Mesendoderm (in vitro differentiated cells): ENCODE data around the gene CRADD.

ENCODE experiments used
- DNase-seq: peaks from one replicate; pipeline ENCODE4 v3.0.0; 2013
- H2AK5ac ChIP-seq: 2 replicates; pipeline ENCODE4 v1.6.1; 2013; ENCODE audit warnings: low read length, inconsistent platforms
- H2BK120ac ChIP-seq: 2 replicates; pipeline ENCODE4 v1.6.1; 2013; ENCODE audit warnings: low read depth, mild to moderate bottlenecking, low read length, moderate library complexity, mixed read lengths
- H2BK15ac ChIP-seq: replicated peaks from 2 replicates; pipeline ENCODE4 v1.6.1; 2013; ENCODE audit warnings: low read depth, mild to moderate bottlenecking, moderate library complexity
- H2BK5ac ChIP-seq: 2 replicates; pipeline ENCODE4 v1.6.1; 2013; ENCODE audit warnings: low read length, inconsistent platforms
- H3K18ac ChIP-seq: 2 replicates; pipeline ENCODE4 v1.6.1; 2013; ENCODE audit warnings: mild to moderate bottlenecking, low read length, mixed read lengths
- H3K23ac ChIP-seq: one replicate; pipeline ENCODE4 v1.6.1; 2013; ENCODE audit warnings: low read length
- H3K27ac ChIP-seq: 2 replicates; pipeline ENCODE4 v1.5.1; 2013; ENCODE audit warnings: low read depth, mild to moderate bottlenecking, inconsistent platforms, low read length, moderate library complexity
- H3K27me3 ChIP-seq: 2 replicates; pipeline ENCODE4 v1.6.1; 2013; ENCODE audit warnings: low read length, control low read depth, mild to moderate bottlenecking, inconsistent platforms; ENCODE audit not compliant: insufficient read depth, poor library complexity
- H3K36me3 ChIP-seq: 2 replicates; pipeline ENCODE4 v1.6.1; 2013; ENCODE audit warnings: low read length, inconsistent platforms; ENCODE audit not compliant: control insufficient read depth, insufficient read depth
- H3K4ac ChIP-seq: one replicate; pipeline ENCODE4 v1.6.1; 2013; ENCODE audit warnings: low read depth, mild to moderate bottlenecking, low read length, moderate library complexity
- H3K4me1 ChIP-seq: 2 replicates; pipeline ENCODE4 v1.6.1; 2013; ENCODE audit warnings: low read depth, low read length, inconsistent platforms; ENCODE audit not compliant: control insufficient read depth
- H3K4me2 ChIP-seq: 2 replicates; pipeline ENCODE4 v1.6.1; 2013; ENCODE audit warnings: low read length
- H3K4me3 ChIP-seq: 2 replicates; pipeline ENCODE4 v1.5.1; 2013; ENCODE audit warnings: mild to moderate bottlenecking, low read length
- H3K56ac ChIP-seq: one replicate; pipeline ENCODE4 v1.6.1; 2013; ENCODE audit warnings: low read length
- H3K79me1 ChIP-seq: 2 replicates; pipeline ENCODE4 v1.6.1; 2013; ENCODE audit warnings: low read length, inconsistent platforms
- H3K79me2 ChIP-seq: 2 replicates; pipeline ENCODE4 v1.6.1; 2013; ENCODE audit warnings: mild to moderate bottlenecking, low read length; ENCODE audit not compliant: control insufficient read depth, insufficient read depth
- H3K9ac ChIP-seq: 2 replicates; pipeline ENCODE4 v1.6.1; 2013; ENCODE audit warnings: low read length, inconsistent platforms
- H4K5ac ChIP-seq: one replicate; pipeline ENCODE4 v1.6.1; 2013; ENCODE audit warnings: low read length
- H4K8ac ChIP-seq: one replicate; pipeline ENCODE4 v1.6.1; 2013; ENCODE audit warnings: low read depth, mild to moderate bottlenecking, control low read depth, low read length, moderate library complexity
- WGBS: extraction: QIAGEN DNeasy Blood & Tissue Kit; methylation state at CpG from one replicate; pipeline ENCODE4 v1.1.7; 2013; ENCODE audit warnings: low lambda C conversion rate, missing lambda C conversion rate; ENCODE audit not compliant: insufficient coverage; ENCODE audit errors: extremely low coverage; 5-methylcytosine and 5-hydroxymethylcytosine counted together

CRADD gene

GRCh38 chr12:93784339-93785086 lies 107.3 kb downstream of the CRADD start:
- Histone ChIP-seq H4K5ac (no peak overlapping the region), H3K79me2 (no peaks in the 10 kb centered on the region), H3K4me1 (no peaks in the 10 kb centered on the region), H3K79me1 (no peaks in the 10 kb centered on the region), H3K27me3 (no peaks in the 10 kb centered on the region), H3K4me2 (no peak overlapping the region), H3K4ac (no peak overlapping the region), H3K23ac (no peak overlapping the region), H2BK120ac (no peak overlapping the region), H2BK15ac (no peak overlapping the region), H3K9ac (no peak overlapping the region), H3K4me3 (no peak overlapping the region), H3K27ac (no peak overlapping the region), H2AK5ac (no peak overlapping the region), H3K36me3 (no peaks in the 10 kb centered on the region), H4K8ac (no peak overlapping the region), H3K18ac (no peak overlapping the region), H3K56ac (no peak overlapping the region), H2BK5ac (no peak overlapping the region)
- WGBS: no CpG with 5 or more reads among the region's 9 CpGs
- DNase-seq: peak; percentile 54

DNA sequence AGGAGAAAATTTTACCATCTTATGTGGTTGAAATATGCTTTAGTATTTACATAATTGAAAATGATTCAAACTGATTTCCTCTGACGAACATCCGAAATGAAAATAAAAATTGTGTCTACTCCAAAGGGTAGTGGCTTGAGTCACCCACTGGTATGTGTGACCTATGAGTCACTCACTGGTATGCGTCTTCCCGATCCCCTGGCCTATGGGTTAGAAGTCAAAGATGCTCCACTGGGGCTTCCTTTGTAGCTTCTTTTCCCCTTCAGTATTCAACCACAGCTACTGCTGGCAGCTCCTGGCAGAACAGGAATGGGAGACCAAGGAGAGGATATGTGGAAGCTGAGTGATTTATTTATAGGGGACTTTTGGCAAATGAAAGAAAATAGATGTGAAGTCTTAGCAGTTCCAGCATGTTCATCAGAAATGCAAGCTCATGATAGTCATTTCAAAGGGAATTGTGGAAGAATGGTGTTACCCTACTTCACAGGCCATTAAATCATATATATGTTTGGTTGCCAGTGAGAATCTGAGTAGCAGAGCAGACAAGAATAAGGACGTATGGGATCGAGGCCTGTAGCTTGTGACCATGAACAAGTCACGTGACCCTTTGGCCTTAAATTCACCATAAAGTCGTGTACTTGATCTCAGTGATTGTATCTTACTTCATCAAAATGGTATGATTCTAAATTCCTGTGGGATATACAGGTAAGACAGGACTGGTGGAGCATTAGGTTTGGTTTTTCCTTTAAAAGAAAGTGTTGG lies 108.3 kb downstream of the CRADD start:
- no peaks in the 10 kb centered on the region for H3K4me1 ChIP-seq
- no peak overlapping the region for H3K9ac ChIP-seq
- no peak overlapping the region for H2BK120ac ChIP-seq
- H3K4me2 ChIP-seq: no peak overlapping the region
- H3K79me1 ChIP-seq: no peaks in the 10 kb centered on the region
- peak; percentile 96 for DNase-seq
- H3K36me3 ChIP-seq: no peaks in the 10 kb centered on the region
- no peak overlapping the region for H2BK5ac ChIP-seq
- H2BK15ac ChIP-seq: peak overlapping the region; percentile 1
- H3K4me3 ChIP-seq: no peak overlapping the region
- no peak overlapping the region for H3K4ac ChIP-seq
- H3K27me3 ChIP-seq: no peaks in the 10 kb centered on the region
- H4K8ac ChIP-seq: no peak overlapping the region
- H3K27ac ChIP-seq: no peak overlapping the region
- H3K23ac ChIP-seq: no peak overlapping the region
- H3K18ac ChIP-seq: peak overlapping the region; percentile 14
- no peak overlapping the region for H2AK5ac ChIP-seq
- H4K5ac ChIP-seq: no peak overlapping the region
- WGBS: no CpG with 5 or more reads among the region's 8 CpGs
- H3K79me2 ChIP-seq: no peaks in the 10 kb centered on the region
- H3K56ac ChIP-seq: no peak overlapping the region

GRCh38 chr12:93786656-93787397 lies 109.7 kb downstream of the CRADD start:
- Histone ChIP-seq H3K4me1 (no peaks in the 10 kb centered on the region), H3K18ac (no peak overlapping the region), H2BK15ac (no peak overlapping the region), H3K79me1 (no peaks in the 10 kb centered on the region), H3K23ac (no peak overlapping the region), H3K36me3 (no peaks in the 10 kb centered on the region), H3K79me2 (no peaks in the 10 kb centered on the region), H2BK5ac (no peak overlapping the region), H3K4ac (no peak overlapping the region), H3K56ac (no peak overlapping the region), H3K27ac (no peak overlapping the region), H4K5ac (no peak overlapping the region), H2BK120ac (no peak overlapping the region), H2AK5ac (no peak overlapping the region), H3K4me3 (no peak overlapping the region), H3K27me3 (no peaks in the 10 kb centered on the region), H4K8ac (no peak overlapping the region), H3K9ac (no peak overlapping the region), H3K4me2 (no peak overlapping the region)
- DNase-seq: no peak
- WGBS: no CpG with 5 or more reads among the region's 4 CpGs

- Histone ChIP-seq H2AK5ac (no peak overlapping the region), H3K18ac (no peak overlapping the region)
Measured at GRCh38 chr12:93788853-93789252, 111.7 kb downstream of the CRADD start.

DNA sequence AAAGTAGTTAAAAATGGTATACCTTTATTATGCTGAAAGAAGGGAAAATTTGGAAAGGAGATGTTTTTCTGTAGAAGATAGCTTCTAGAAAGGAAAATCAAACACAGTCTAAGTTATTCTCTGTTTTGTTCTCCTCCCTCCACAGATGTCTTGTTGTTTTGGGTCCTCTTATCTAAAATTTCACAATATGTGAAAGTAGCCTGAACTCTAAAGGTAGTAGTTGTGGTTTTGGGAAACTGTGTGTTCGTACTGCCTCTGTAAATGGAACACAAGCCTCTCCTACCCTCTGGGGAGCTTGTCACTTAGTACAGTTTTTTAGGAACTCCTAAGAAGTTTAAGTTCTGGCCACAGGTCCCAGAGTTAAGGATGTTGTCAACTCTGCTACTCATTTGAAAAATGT lies 112.6 kb downstream of the CRADD start:
- Histone ChIP-seq H3K36me3 (no peaks in the 10 kb centered on the region), H2BK15ac (no peak overlapping the region), H2AK5ac (no peak overlapping the region), H4K8ac (no peak overlapping the region), H4K5ac (no peak overlapping the region), H2BK120ac (no peak overlapping the region), H3K9ac (no peak overlapping the region), H2BK5ac (no peak overlapping the region), H3K79me2 (no peaks in the 10 kb centered on the region), H3K4ac (no peak overlapping the region), H3K4me1 (no peaks in the 10 kb centered on the region), H3K27ac (no peak overlapping the region), H3K18ac (no peak overlapping the region), H3K56ac (no peak overlapping the region), H3K23ac (no peak overlapping the region), H3K4me2 (no peak overlapping the region), H3K4me3 (no peak overlapping the region), H3K27me3 (no peaks in the 10 kb centered on the region), H3K79me1 (no peaks in the 10 kb centered on the region)
- no CpG with 5 or more reads among the region's 1 CpG for WGBS
- no peak for DNase-seq

More at GRCh38 chr12:93788853-93789252, 111.7 kb downstream of the CRADD start:
- no peak overlapping the region for H2BK120ac ChIP-seq
- no CpG with 5 or more reads among the region's 3 CpGs for WGBS
- H3K56ac ChIP-seq: no peak overlapping the region
- H2BK5ac ChIP-seq: no peak overlapping the region
- no peak overlapping the region for H3K23ac ChIP-seq
- H3K27ac ChIP-seq: no peak overlapping the region
- H3K4me3 ChIP-seq: no peak overlapping the region
- H3K27me3 ChIP-seq: no peaks in the 10 kb centered on the region
- no peak overlapping the region for H4K5ac ChIP-seq
- no peaks in the 10 kb centered on the region for H3K4me1 ChIP-seq
- H3K79me2 ChIP-seq: no peaks in the 10 kb centered on the region
- no peak overlapping the region for H4K8ac ChIP-seq
- DNase-seq: no peak
- no peaks in the 10 kb centered on the region for H3K79me1 ChIP-seq
- H3K9ac ChIP-seq: no peak overlapping the region
- no peak overlapping the region for H3K4ac ChIP-seq
- H3K36me3 ChIP-seq: no peaks in the 10 kb centered on the region
- no peak overlapping the region for H3K4me2 ChIP-seq
- no peak overlapping the region for H2BK15ac ChIP-seq
